ENCODE data around the gene ERCC8.
A peak's percentile ranks its signal among the peaks of the same experiment; 100 is the strongest.
"Not testable (repeated sequence)": the region's sequence is repeated elsewhere in the genome, so short reads cannot be mapped to it uniquely, and the experiment has no call there.

ERCC8 gene

GRCh38 chr5:60903356-60903755 is 41.5 kb downstream of the ERCC8 start:
- no peak for DNase-seq

GRCh38 chr5:60896991-60897390 is 47.9 kb downstream of the ERCC8 start:
- DNase-seq, result no peak

DNA sequence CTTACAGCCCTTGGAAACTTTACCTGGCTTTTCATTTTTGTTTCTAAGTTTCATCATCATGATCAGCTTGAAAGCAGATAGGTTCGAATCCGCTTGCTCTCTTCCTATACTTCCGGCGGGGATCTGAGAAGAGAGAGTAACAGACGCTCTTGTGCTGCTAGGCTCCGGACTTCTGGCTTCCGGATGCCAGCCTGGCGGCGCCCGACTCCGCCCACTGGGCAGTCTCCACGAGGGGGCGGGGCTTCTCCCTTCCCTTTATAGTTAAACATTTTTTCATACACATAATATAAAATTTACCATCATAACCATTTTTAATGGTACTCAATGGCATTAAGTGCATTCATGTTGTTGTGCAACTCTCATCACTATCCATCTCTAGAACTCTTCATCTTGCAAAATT is 51.3 kb downstream of the ERCC8 start:
- no peak for DNase-seq

- DNase-seq, result no peak
Observed at GRCh38 chr5:60891667-60892066, 53.2 kb downstream of the ERCC8 start.

- DNase-seq, result no peak
Observed at GRCh38 chr5:60888359-60889061, 56.4 kb downstream of the ERCC8 start.

DNA sequence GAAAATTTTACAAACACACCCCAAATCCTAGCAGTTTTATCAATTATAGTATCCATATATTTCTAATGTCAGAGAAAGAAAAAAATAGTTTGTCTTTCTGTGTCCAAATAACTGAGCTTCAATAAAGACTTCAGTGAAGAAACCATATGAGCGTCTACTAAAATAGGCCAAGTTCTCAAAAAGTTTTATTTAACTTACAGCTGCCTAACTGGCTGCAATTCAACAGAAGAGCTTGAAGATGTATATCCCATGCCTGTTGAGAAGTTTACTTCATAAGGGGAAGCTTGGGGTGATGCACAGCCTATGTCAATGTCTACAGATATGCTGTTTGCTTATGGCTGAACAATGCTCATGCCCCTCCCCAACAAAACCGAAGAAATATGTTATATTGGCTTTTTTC is 57.1 kb downstream of the ERCC8 start:
- no peak for DNase-seq

DNA sequence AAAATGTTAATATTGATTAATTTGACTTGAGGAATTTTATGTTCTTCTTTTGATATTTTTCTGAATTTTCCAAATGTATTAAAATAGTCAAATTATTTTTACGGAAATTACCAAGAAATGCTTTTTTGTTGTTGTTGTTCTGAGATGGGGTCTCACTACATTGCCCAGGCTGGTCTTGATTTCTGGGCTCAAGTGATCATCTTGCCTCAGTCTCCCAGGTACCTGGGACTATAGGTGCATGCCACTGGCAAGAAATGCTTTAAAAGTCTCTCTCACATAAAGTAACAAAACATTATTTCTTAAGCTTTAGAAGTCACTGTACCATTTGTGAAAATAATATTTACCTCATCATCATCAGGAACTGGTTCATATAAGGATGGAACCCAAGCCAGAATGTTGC is 57.8 kb downstream of the ERCC8 start:
- DNase-seq, result no peak

DNA sequence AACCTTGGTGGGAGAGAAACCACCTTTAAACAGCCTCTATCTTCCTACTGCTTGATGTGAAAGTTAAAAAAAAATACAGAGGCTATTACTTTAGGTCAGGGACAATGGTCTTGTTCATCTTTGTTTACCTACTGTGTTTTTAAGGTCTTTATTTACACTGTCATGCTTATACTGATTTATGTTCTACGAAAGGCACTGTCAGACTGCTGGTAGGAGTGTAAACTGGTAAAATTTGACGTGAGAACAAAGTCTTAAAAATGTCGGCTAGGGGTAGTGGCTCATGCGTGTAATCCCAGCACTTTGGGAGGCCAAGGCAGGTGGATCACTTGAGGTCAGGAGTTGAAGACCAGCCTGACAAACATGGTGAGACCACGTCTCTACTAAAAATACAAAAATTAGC is 58.7 kb downstream of the ERCC8 start:
- peak; percentile 6 for DNase-seq

- peak; percentile 6 for DNase-seq
Observed at GRCh38 chr5:60883229-60883628, 61.6 kb downstream of the ERCC8 start.

- no peak for DNase-seq
Observed at GRCh38 chr5:60872892-60873291, 72.0 kb downstream of the ERCC8 start.

GRCh38 chr5:60870857-60871256 is 74.0 kb downstream of the ERCC8 start:
- DNase-seq, result no peak

GRCh38 chr5:60860572-60860971 is 84.3 kb downstream of the ERCC8 start:
- not testable (repeated sequence) for DNase-seq

DNA sequence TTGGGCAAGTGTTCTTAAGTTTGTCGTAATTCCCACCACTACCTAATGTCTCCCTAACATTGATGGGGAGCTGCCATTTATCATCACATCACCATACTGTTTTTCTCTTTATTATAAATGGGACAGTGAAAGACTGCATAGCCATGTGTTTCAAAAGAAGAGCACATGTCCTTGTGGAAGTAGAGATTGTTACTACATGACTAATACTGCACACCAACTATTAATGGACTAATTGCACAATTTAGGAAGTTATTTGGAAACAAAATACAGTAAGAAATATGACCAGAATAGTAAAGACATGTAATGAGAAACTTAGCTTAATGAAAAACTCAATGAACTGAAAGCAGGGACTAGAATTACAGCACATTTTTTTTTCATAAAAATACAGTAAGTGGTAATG is 88.8 kb downstream of the ERCC8 start:
- no peak for DNase-seq

GRCh38 chr5:60852940-60853339 is 91.9 kb downstream of the ERCC8 start:
- no peak for DNase-seq

GRCh38 chr5:60852317-60852716 is 92.6 kb downstream of the ERCC8 start:
- no peak for DNase-seq

DNA sequence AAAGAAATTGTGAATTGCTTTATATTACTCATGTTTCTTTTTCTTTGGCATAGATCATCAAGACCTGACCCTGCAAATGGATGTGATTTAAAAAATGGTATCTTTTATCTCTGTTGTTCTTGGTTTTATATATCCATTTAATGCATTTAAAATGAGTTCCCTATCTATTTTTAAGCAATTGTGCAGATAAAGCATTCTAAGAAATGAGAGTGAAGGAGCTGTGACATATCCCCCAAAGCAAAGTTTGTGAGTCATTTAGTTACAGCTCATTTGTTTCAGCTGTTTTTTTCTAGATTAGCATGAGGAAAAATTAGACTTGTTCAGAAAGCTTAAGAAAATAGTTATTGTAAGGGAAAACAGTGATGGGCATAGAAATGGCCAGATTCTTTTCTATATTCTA is 93.2 kb downstream of the ERCC8 start:
- DNase-seq, result no peak

GRCh38 chr5:60846298-60846697 is 98.6 kb downstream of the ERCC8 start:
- no peak for DNase-seq

DNA sequence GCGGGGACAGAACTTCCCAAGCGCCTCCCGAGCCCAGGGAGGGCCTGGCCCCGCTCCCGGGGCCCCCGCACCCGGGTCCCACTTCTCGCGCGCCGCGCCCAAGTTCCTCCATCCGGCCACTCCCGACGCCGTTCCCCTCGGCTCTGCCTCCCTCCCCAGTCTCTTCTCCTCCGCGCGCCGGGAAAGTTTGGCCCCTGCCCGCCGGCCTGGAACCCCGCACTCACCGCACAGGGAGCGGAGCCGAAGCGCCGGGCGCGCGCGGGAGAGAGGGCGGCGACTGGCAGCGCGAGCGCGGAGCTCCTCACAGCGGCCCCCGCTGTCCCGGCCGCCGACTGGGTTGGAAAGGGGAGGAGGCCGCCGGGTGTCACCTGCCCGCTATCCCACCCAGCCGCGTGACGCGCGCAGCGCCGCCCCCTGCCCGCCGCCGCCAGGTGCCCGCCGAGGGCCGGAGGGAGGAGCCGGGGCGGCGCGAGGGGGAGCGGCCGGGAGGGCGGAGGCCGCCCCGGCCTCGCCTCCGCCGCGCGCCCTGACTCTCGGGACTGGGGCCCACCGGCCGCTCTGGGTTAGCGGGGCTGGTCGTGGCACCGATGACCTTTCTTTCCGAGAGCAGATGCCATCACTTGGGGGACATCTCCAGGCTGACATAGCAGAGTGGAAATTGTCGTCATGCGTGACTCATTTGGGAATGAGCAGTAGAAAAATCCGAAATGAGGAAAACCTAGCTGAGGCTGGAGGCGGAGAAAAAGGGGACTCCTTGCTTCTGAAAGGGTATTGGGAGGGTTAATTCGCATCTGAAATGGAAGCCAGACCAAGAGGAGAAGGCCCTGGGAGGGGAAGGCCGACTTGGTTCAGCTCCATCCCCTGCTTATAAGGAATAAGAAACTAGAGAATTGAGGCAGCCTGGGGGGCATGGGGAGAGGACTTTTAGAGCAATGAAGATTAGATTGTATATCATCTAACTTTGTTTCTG is 100.6 kb downstream of the ERCC8 start, which contains the start of gene ELOVL7:
ELOVL7 (minus strand) TSS at position 334 of the 970 bp plus-strand sequence. CDS start 56,872 bp downstream, outside the sequence.
- peak; percentile 89 for DNase-seq

DNA sequence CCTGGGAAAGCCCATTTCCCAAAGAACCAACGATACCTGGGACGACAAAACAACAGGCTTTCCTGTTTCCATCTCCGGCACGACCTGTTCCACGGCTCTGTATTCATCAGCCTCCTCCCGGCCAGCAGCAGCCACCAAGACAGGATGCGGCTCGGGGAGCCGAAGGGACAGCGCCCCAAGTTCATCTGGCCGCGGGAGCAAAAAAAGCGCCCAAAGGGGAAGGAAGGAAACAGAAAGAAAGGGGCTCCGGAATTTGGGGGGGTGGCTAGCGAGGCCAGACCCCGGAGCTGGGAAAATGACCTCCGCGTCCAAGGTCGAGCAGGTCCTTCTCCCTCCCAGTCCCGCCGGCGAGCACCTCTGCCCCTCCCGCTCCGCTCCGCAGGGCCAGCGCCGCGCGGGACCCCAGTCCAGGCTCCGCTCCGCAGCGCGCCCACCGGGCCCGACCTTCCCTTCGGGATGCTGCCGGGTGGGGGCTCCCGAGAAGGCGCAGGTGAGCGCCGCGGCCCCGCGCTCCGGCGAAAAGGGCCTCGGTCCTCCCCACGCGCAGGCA is 101.4 kb downstream of the ERCC8 start:
- DNase-seq, result no peak

DNA sequence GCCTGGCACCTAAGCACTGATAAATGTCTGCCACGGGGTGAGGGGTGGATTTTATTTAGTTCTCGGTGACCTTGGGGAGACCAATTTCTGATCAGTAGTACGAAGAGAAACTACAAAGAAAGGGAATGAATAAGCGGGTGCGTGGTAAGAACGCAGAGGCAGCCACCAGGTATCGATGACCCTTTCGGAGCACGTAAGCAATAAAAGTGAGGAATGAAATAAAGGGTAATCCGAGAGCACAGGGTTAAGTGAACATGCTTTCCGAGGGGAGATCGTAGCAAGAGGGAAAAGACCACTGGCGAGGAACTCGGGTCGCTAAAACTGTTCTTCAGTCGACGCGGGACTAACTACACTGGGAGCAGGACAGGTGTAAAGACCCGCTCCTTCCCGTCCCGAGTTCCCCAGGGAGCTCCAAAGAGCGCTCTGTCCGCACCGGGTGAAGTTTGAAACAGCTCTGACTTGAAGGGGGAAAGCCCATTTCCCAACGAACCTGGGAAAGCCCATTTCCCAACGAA is 101.9 kb downstream of the ERCC8 start:
- peak; percentile 20 for DNase-seq

GRCh38 chr5:60841361-60841760 is 103.5 kb downstream of the ERCC8 start:
- no peak for DNase-seq

DNA sequence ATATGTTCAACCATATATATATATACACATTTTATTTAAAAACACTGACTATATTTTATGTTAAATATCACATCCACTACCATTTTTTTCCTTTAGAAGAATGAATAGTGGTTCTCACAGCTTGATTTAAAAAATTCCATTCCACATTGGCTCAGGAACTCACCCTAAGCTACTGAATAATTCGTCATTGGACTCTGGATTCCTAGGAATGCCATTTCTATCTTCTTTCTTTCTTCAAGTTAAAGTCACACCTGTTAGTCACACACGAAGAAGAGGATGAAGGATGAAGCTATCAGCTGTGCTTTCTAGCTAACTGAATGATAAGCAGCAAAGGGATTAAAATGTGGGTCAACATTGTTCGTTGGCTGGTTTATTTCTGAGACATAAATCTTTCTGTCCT is 108.7 kb downstream of the ERCC8 start:
- no peak for DNase-seq

DNA sequence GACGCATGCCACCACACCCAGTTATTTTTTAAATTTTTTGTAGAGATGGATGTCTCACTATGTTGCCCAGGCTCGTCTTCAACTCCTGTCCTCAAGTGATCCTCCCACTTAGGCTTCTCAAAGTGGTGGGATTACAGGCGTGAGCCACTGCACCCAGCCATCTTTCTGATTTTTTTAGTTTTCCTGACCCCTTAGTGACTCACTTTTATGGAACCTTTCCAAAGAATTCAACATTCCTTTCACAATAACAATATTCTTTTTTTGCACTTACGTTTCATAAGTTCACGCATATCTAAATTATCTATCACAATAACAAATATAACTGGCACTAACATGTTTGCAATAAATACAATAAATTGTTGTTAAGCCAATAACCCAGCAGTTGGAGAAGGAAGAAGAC is 109.3 kb downstream of the ERCC8 start:
- DNase-seq, result no peak

DNA sequence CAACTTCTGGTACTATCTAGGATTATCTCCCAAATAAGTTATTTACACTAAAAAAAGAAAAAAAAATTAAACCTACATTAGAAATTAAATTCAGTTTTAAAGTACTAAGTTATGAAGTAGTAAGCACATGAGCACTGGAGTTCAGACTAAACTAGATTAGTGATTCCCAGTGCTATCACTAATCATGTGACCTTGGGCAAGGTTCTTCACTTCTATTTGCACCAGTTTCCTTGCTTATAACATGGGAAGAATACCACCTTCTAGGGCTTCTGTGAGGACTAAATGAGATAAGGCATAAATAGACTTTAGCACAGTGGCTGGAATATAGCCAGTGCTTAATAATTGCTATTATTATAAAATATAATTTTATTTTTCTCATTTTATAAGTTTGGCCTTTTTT is 111.3 kb downstream of the ERCC8 start:
- no peak for DNase-seq

Data from NCI-H345 (cell line).